ENCODE measurements around the gene NFATC2IP.

Gene NFATC2IP

GRCh38 chr16:28950648-28951409 lies at the start of gene NFATC2IP:
Gene NFATC2IP, plus strand, starts transcription at chr16:28950937. Its CDS starts 75 bp downstream, at chr16:28951012.
- peak; percentile 99 for DNase-seq (ENCODE audit: low read depth)

DNA sequence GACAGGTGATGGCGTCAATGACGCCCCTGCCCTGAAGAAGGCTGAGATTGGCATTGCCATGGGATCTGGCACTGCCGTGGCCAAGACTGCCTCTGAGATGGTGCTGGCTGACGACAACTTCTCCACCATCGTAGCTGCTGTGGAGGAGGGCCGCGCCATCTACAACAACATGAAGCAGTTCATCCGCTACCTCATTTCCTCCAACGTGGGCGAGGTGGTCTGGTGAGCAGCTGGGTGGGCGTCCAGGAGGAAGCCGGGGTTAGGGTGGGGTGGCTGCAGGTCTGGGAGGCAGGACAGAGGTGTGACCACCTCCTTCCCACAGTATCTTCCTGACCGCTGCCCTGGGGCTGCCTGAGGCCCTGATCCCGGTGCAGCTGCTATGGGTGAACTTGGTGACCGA lies 48.9 kb upstream of the NFATC2IP start:
- DNase-seq (ENCODE audit: low read depth), result no peak

GRCh38 chr16:28902909-28903308 lies 47.8 kb upstream of the NFATC2IP start:
- DNase-seq (ENCODE audit: low read depth), result no peak

- DNase-seq (ENCODE audit: low read depth), result no peak
Observed at GRCh38 chr16:28903344-28904042, 47.2 kb upstream of the NFATC2IP start.

DNA sequence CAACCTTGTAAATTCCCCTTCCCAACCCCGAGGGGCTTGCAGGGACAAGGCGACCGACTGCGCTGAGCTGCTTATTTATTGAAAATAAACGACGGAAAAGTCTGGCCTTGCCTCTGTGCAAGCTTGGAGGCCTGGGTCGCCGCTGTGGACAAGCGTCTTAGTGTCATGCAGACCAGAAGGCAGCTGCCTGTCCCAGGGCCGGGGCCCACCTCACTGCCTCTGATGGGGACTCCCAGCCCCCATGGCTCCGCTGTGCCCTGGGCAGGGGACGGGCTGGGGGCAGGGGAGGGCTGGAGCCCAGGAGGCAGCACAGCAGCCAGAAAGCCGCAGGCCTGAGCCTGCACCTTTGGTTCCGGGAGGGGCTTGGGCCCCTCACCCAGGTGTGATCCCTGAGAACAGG lies 46.4 kb upstream of the NFATC2IP start:
- DNase-seq (ENCODE audit: low read depth), result no peak

- DNase-seq (ENCODE audit: low read depth), result no peak
Observed at GRCh38 chr16:28904828-28905227, 45.9 kb upstream of the NFATC2IP start.

DNA sequence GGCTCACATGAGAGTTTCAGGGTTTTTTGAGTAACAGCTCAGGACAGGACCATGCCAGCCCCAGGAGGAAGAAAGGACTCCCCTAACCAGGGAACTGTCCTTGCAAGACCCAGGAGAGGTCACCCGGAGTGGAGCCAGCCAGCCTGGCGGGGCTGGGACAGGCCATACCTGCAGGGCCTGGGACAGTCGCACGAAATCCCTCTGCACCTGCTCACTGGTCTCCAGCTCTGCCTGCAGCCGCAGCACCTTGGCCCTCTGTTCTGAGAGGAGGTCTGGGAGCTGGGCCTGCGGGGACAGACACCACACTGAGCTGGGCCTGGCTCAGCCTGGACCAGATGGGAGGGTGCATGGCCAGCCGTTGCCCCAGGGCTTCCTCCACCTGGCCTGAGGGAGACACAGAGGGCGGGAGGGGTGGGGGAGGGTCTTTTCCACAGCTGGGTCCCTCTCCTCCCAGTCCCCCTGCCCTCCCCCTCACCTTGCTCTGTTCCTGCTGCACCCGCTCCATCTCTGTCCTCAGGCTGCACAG lies 45.4 kb upstream of the NFATC2IP start:
- DNase-seq (ENCODE audit: low read depth), result no peak

- no peak for DNase-seq (ENCODE audit: low read depth)
Observed at GRCh38 chr16:28905800-28906372, 44.9 kb upstream of the NFATC2IP start.

GRCh38 chr16:28910086-28911031 lies 40.4 kb upstream of the NFATC2IP start:
- no peak for DNase-seq (ENCODE audit: low read depth)

DNA sequence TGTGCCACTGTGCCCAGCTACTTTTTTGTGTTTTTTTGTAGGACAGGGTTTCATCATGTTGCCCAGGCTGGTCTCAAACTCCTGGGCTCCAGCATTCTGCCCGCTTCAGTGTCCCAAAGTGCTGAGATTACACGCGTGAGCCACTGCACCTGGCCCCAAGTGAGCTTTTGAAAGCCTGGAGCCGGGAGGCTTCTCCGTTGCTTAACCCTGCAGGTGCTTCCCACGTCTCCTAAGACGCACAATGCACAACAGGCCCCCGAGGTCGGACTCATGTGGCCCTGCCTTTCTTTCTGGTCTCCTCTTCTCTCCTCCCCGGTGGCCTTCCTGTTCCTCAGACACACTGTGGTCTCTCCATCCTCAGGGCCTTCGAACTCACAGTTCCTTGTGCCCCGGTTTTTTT lies 38.2 kb upstream of the NFATC2IP start:
- DNase-seq (ENCODE audit: low read depth), result no peak

DNA sequence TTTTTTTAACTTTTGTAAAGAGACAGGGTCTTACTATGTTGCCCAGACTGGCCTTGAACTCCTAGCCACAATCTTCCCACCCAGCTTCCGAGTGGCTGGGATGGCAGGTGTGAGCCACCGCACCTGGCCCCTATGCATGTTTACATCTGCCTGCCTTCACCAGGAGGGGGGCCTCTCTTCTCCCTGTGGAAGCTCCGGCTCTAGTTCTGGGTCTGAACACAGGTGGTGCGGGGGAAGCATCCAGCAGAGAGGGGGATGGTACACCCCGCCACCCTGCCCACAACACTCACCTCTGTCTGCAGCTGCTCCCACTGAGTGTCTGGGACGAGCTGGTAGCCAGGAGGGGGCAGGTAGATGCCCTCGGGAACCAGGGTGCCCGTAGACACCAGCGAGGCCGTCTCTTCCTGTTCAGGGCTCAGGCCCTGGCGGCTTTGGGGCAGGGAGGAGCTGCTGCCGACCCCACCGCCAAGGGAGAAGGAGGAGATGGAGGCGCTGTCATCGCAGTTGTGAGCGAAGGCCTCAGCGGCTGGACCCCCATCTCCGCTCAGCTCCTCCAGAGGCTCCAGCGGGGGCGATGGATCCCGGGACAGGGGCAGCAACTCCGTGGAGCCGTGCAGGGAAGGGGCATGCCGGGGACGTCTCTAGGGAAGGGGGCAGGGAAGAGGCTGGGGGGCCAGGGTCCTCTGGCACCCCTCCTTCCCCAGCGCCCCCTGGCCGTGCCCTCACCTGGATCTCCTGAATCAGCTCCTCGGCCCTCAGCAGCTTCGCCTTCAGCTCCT lies 36.6 kb upstream of the NFATC2IP start:
- DNase-seq (ENCODE audit: low read depth), result no peak

DNA sequence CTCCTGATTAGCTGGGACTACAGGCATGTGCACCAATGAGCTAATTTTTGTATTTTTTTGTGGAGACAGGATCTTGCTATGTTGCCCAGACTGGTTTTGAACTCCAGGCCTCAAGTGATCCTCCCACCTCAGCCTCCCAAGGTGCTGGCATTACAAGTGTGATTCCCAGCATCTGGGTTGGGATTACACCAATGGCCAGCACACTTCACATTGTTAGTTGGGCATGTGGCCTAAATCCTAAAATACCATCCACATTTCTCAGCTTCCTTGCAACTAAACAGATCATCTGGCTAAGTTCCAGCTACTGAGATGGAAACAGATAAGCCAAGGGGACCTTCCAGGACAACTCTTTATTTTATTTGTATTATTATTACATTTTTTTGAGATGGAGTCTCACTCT lies 35.6 kb upstream of the NFATC2IP start:
- DNase-seq (ENCODE audit: low read depth), result no peak

GRCh38 chr16:28917095-28917494 lies 33.6 kb upstream of the NFATC2IP start:
- no peak for DNase-seq (ENCODE audit: low read depth)

DNA sequence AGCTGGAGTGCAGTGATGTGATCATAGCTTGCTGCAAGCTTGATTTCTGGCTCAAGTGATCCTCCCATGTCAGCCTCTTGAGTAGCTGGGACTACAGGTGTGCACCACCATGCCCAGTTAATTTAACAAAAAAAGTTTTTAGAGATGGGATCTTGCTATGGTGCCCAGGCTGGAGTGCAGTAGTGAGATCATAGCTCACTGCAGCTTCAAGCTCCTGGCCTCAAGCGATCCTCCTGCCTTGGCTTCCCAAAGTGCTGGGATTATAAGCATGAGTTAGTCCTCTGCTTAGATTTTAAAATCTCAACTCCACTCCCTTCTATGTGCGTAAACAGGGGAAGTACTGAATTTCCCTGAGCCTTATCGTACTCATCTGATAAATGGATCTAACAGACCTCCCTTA lies 32.0 kb upstream of the NFATC2IP start:
- no peak for DNase-seq (ENCODE audit: low read depth)

DNA sequence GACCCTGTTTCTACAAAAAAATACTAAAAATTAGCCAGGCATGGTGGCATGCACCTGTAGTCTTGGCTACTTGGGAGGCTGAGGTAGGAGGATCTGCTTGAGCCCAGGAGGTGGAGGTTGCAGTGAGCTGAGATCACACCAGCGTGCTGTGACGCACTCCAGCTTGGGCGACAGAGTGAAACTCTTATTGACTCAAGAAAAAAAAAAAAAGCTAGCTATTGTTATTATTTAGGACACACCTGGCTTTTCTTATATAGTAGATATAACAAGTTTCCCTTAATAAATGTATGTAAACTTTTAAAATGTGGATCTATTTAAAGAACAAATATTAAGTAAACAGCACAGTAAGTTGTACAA lies 27.5 kb upstream of the NFATC2IP start:
- DNase-seq (ENCODE audit: low read depth), result no peak

- DNase-seq (ENCODE audit: low read depth), result no peak
Observed at GRCh38 chr16:28923652-28924398, 26.9 kb upstream of the NFATC2IP start.

GRCh38 chr16:28924399-28924761 lies 26.4 kb upstream of the NFATC2IP start:
- no peak for DNase-seq (ENCODE audit: low read depth)

- peak; percentile 91 for DNase-seq (ENCODE audit: low read depth)
Observed at GRCh38 chr16:28924762-28925385, 25.9 kb upstream of the NFATC2IP start, which contains the start of gene RABEP2. Gene RABEP2, minus strand, starts transcription at chr16:28925238. Its CDS starts 75 bp downstream, at chr16:28925163.

DNA sequence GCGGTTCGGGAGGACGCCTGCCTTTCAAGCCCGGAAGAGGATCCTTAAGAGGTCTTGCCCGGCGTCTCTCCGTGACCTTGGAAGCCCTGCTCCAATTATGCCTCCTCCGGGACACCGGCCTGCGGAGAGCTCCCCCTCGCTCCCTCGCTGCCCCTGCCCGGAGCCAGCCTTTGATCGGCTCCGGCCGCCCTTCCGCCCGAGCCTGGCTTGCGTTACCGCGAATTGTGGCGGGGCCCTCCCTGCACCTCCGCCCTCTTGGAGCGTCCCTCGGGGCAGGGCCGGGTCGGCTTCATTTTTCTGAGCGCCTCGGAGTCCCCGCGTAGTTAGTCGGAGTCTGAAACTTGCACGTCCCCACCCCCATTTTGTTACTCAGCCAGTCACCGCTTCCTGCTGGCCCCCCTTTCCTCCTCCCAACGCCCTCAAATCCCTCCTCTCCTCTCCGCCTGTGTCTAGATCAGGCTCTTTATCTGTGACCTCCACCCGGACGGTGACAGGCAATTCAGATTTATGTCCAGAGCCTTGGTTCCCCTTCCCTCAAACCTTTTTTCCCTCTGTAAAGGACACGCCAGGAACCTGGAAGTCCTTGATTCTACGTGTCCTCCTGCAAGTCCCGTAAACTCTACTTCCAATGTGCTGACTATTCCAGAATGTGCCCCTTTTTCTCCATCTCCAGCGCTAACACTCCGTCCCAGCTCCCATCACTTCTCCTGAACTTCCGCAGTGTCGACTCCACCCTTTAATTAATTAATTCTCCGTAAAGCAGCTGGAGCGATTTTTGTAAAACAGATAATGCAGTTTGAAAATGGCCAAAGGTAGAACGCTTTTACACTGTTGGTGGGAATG lies 25.1 kb upstream of the NFATC2IP start:
- DNase-seq (ENCODE audit: low read depth), result peak; percentile 70
